Peyer's patch (tissue), 4 donors: ENCODE measurements around the gene SDF2. TPM values are rescaled to one million over a fixed set of nuclear protein-coding genes. Genes with fewer than 3 reads are reported as not detected.

Experiments
- DNase-seq, 3 donors: peaks; one replicate each; pipeline ENCODE4 v3.0.0-alpha.2; 2017 to 2019
- H3K27ac ChIP-seq, 4 donors: fragments of 200-600 bp; sonication (generic); one replicate each; pipeline ENCODE4 v1.5.1; 2016 to 2019
- H3K27me3 ChIP-seq, 2 donors: fragments of 200-600 bp; sonication (generic); one replicate each; pipeline ENCODE4 v1.5.1; 2019
- H3K36me3 ChIP-seq, 3 donors: fragments of 200-600 bp; sonication (generic); one replicate each; pipeline ENCODE4 v1.5.1; 2016 to 2019
- H3K4me1 ChIP-seq, 4 donors: fragments of 200-600 bp; sonication (generic); one replicate each; pipeline ENCODE4 v1.5.1; 2016 to 2019
- H3K4me3 ChIP-seq, 4 donors: fragments of 200-600 bp; sonication (generic); 1 replicate in 3 of 4; 2 replicates in 1 of 4; pipeline ENCODE4 v1.5.1; 2016 to 2019; ENCODE audit warnings: mild to moderate bottlenecking in 1 of 4
- H3K9me3 ChIP-seq, 4 donors: fragments of 200-600 bp; sonication (generic); one replicate each; pipeline ENCODE4 v1.5.1; 2016 to 2019; ENCODE audit warnings: mild to moderate bottlenecking in 1 of 4
- CTCF ChIP-seq, 6 experiments: fragments of 450-650 bp in 4 of 6; fragments of 200-600 bp in 2 of 6; sonication (generic) in 1 of 6; IDR thresholded peaks; one replicate each; pipeline ENCODE4 v1.5.1; 2017 to 2019; ENCODE audit warnings: antibody characterized with exemption in 6 of 6, mild to moderate bottlenecking in 3 of 6, moderate library complexity in 1 of 6
- POLR2A ChIP-seq, 2 donors: fragments of 450-650 bp; IDR thresholded peaks; one replicate each; pipeline ENCODE4 v1.5.1; 2017; ENCODE audit warnings: antibody characterized with exemption in 2 of 2, mild to moderate bottlenecking in 2 of 2, moderate library complexity in 2 of 2
- total RNA-seq, 4 donors: library from RNA; depleted of rRNA; stranded (reverse); fragments of >200 nt; gene quantifications; one replicate each; pipeline ENCODE4 v1.1.0, GENCODE V29; 2016

The SDF2 gene
- total RNA-seq, 4 donors from 2014 or later: 39.6 to 60.5 (median 55.9) TPM

GRCh38 chr17:28705728-28706334, 44.1 kb upstream of the SDF2 start:
- Histone ChIP-seq H3K27me3 (no peaks in the 10 kb centered on the region), H3K9me3 (no peaks in the 10 kb centered on the region), H3K36me3 (peaks cover 0 to 28% (median 0%) of the 10 kb centered on the region in 3 donors), H3K27ac (no peak overlapping the region), H3K4me1 (peaks cover 0 to 21% (median 0%) of the 10 kb centered on the region in 4 donors), H3K4me3 (no peak overlapping the region)
- no peak for DNase-seq
- TF ChIP-seq POLR2A (IDR thresholded peaks at IDR 0.05) (no peak), CTCF (IDR thresholded peaks at IDR 0.05) (no peak)

- no peaks in the 10 kb centered on the region for H3K9me3 ChIP-seq
- no peaks in the 10 kb centered on the region for H3K27me3 ChIP-seq
- H3K27ac ChIP-seq: no peak overlapping the region
- peaks cover 0 to 20% (median 0%) of the 10 kb centered on the region in 4 donors for H3K4me1 ChIP-seq
- TF ChIP-seq POLR2A (IDR thresholded peaks at IDR 0.05) (no peak), CTCF (IDR thresholded peaks at IDR 0.05) (no peak)
- H3K4me3 ChIP-seq: no peak overlapping the region
- peaks cover 0 to 34% (median 0%) of the 10 kb centered on the region in 3 donors for H3K36me3 ChIP-seq
- no peak for DNase-seq
These were observed 43.5 kb upstream of the SDF2 start for GRCh38 chr17:28705074-28705659.

GRCh38 chr17:28704219-28704858, 42.6 kb upstream of the SDF2 start:
- DNase-seq: no peak
- TF ChIP-seq CTCF (IDR thresholded peaks at IDR 0.05) (no peak), POLR2A (IDR thresholded peaks at IDR 0.05) (no peak)
- peaks cover 0 to 19% (median 2%) of the 10 kb centered on the region in 4 donors for H3K4me1 ChIP-seq
- H3K27me3 ChIP-seq: no peaks in the 10 kb centered on the region
- H3K27ac ChIP-seq: no peak overlapping the region
- H3K36me3 ChIP-seq: peaks cover 0 to 43% (median 0%) of the 10 kb centered on the region in 3 donors
- no peaks in the 10 kb centered on the region for H3K9me3 ChIP-seq
- H3K4me3 ChIP-seq: no peak overlapping the region

GRCh38 chr17:28703552-28704218, 42.0 kb upstream of the SDF2 start:
- Histone ChIP-seq H3K27ac (no peak overlapping the region), H3K36me3 (peaks cover 0 to 49% (median 0%) of the 10 kb centered on the region in 3 donors)
- TF ChIP-seq CTCF (IDR thresholded peaks at IDR 0.05) (no peak), POLR2A (IDR thresholded peaks at IDR 0.05) (no peak)

GRCh38 chr17:28702752-28703150, 41.0 kb upstream of the SDF2 start:
- peaks cover 0 to 23% (median 2%) of the 10 kb centered on the region in 4 donors for H3K4me1 ChIP-seq
- TF ChIP-seq CTCF (IDR thresholded peaks at IDR 0.05) (no peak), POLR2A (IDR thresholded peaks at IDR 0.05) (no peak)
- no peaks in the 10 kb centered on the region for H3K27me3 ChIP-seq
- no peak overlapping the region for H3K27ac ChIP-seq
- no peaks in the 10 kb centered on the region for H3K9me3 ChIP-seq
- peaks cover 0 to 58% (median 0%) of the 10 kb centered on the region in 3 donors for H3K36me3 ChIP-seq
- H3K4me3 ChIP-seq: no peak overlapping the region
- DNase-seq: no peak

More at GRCh38 chr17:28703552-28704218, 42.0 kb upstream of the SDF2 start:
- no peak for DNase-seq
- Histone ChIP-seq H3K9me3 (no peaks in the 10 kb centered on the region), H3K27me3 (no peaks in the 10 kb centered on the region), H3K4me3 (no peak overlapping the region), H3K4me1 (peaks cover 0 to 19% (median 2%) of the 10 kb centered on the region in 4 donors)
